IMR-90 (cell line): ENCODE measurements around the gene SLC35F6. TPM values are rescaled to one million over a fixed set of nuclear protein-coding genes. Genes with fewer than 3 reads are reported as not detected.
A peak's percentile ranks its signal among the peaks of the same experiment; 100 is the strongest.

ENCODE experiments used
- ATAC-seq: fragments of 200-7000 bp; cut with Tn5 transposase; 2 replicates; pipeline ENCODE4 v1.9.1; 2020; ENCODE audit warnings: low read depth, mild to moderate bottlenecking, moderate library complexity
- BruUV-seq: library from RNA; stranded (reverse); fragments of 400-500 nt; replicated peaks from 2 replicates; lab custom pipeline; 2021; lab: Mats Ljungman, UMichigan
- CTCF ChIA-PET: fragments of 300-600 bp; formaldehyde crosslinking; extraction: SDS; loops from one replicate; lab custom pipeline; 2021; ENCODE audit warnings: antibody characterized with exemption; lab: Yijun Ruan, JAX
- POLR2A ChIA-PET: fragments of 300-600 bp; sonication (Branson Sonifier 250); formaldehyde crosslinking; loops from one replicate; lab custom pipeline; 2022; ENCODE audit warnings: antibody characterized with exemption; ENCODE audit not compliant: unreplicated experiment; lab: Charles Lee
- DNase-seq: peaks from one replicate; pipeline ENCODE4 v3.0.0; 2013
- H2AFZ ChIP-seq: replicated peaks from 2 replicates; pipeline ENCODE3; 2013; ENCODE audit warnings: low read length, mild to moderate bottlenecking; ENCODE audit not compliant: poor library complexity
- H2AK5ac ChIP-seq: 2 replicates; pipeline ENCODE4 v1.6.1; 2013; ENCODE audit warnings: low read depth, low read length, inconsistent platforms
- H2AK9ac ChIP-seq: replicated peaks from 2 replicates; pipeline ENCODE3; 2013; ENCODE audit warnings: mild to moderate bottlenecking, low read depth, low read length, moderate library complexity; ENCODE audit not compliant: poor library complexity
- H2BK120ac ChIP-seq: 2 replicates; pipeline ENCODE4 v1.6.1; 2013; ENCODE audit warnings: low read depth, low read length, inconsistent platforms
- H2BK15ac ChIP-seq: 3 replicates; pipeline ENCODE4 v1.6.1; 2013; ENCODE audit warnings: low read depth, low read length, inconsistent platforms
- H2BK20ac ChIP-seq: 2 replicates; pipeline ENCODE4 v1.6.1; 2013; ENCODE audit warnings: low read depth, mild to moderate bottlenecking, inconsistent platforms, low read length, moderate library complexity
- H2BK5ac ChIP-seq: 2 replicates; pipeline ENCODE4 v1.6.1; 2013; ENCODE audit warnings: mild to moderate bottlenecking, low read depth, low read length, inconsistent platforms; ENCODE audit not compliant: poor library complexity, severe bottlenecking
- H3K14ac ChIP-seq: replicated peaks from 2 replicates; pipeline ENCODE4 v1.6.1; 2013; ENCODE audit warnings: low read depth, low read length, inconsistent platforms
- H3K18ac ChIP-seq: 2 replicates; pipeline ENCODE4 v1.6.1; 2013; ENCODE audit warnings: low read depth, low read length, control low read depth
- H3K23ac ChIP-seq: 2 replicates; pipeline ENCODE4 v1.6.1; 2013; ENCODE audit warnings: low read depth, low read length, inconsistent platforms
- H3K27ac ChIP-seq: 2 replicates; pipeline ENCODE4 v1.5.1; 2013; ENCODE audit warnings: mild to moderate bottlenecking, control low read depth, low read length; ENCODE audit not compliant: insufficient read depth
- H3K27me3 ChIP-seq: 2 replicates; pipeline ENCODE4 v1.6.1; 2013; ENCODE audit warnings: low read length; ENCODE audit not compliant: control insufficient read depth, insufficient read depth
- H3K36me3 ChIP-seq: 2 replicates; pipeline ENCODE4 v1.6.1; 2013; ENCODE audit warnings: low read length, mixed read lengths; ENCODE audit not compliant: control insufficient read depth, insufficient read depth
- H3K4ac ChIP-seq: 2 replicates; pipeline ENCODE4 v1.6.1; 2013; ENCODE audit warnings: low read depth, low read length, inconsistent platforms
- H3K4me1 ChIP-seq: 2 replicates; pipeline ENCODE4 v1.6.1; 2013; ENCODE audit warnings: low read length, mixed read lengths; ENCODE audit not compliant: control insufficient read depth, insufficient read depth
- H3K4me2 ChIP-seq: 2 replicates; pipeline ENCODE4 v1.6.1; 2013; ENCODE audit warnings: low read depth, mild to moderate bottlenecking, control low read depth, low read length, moderate library complexity
- H3K4me3 ChIP-seq: 2 replicates; pipeline ENCODE4 v1.5.1; 2013; ENCODE audit warnings: low read depth, mild to moderate bottlenecking, control low read depth, low read length, moderate library complexity; ENCODE audit not compliant: insufficient read depth
- H3K56ac ChIP-seq: 2 replicates; pipeline ENCODE4 v1.6.1; 2013; ENCODE audit warnings: low read length, inconsistent platforms; ENCODE audit not compliant: insufficient read depth; ENCODE audit errors: extremely low read depth
- H3K79me1 ChIP-seq, 2 experiments: 2 replicates each; pipeline ENCODE4 v1.6.1; 2013; ENCODE audit warnings: low read length in 2 of 2, inconsistent platforms in 1 of 2, low read depth in 1 of 2
- H3K9ac ChIP-seq: 2 replicates; pipeline ENCODE4 v1.6.1; 2013; ENCODE audit warnings: low read depth, low read length, control low read depth
- H3K9me1 ChIP-seq: 2 replicates; pipeline ENCODE4 v1.6.1; 2013; ENCODE audit warnings: low read length, inconsistent platforms; ENCODE audit not compliant: insufficient read depth
- H3K9me3 ChIP-seq: 2 replicates; pipeline ENCODE4 v1.6.1; 2013; ENCODE audit warnings: low read length; ENCODE audit not compliant: control insufficient read depth, insufficient read depth
- H4K20me1 ChIP-seq: 2 replicates; pipeline ENCODE4 v1.6.1; 2013; ENCODE audit warnings: low read length, inconsistent platforms; ENCODE audit not compliant: insufficient read depth
- H4K5ac ChIP-seq: 2 replicates; pipeline ENCODE4 v1.6.1; 2013; ENCODE audit warnings: mild to moderate bottlenecking, low read depth, low read length, control low read depth
- H4K8ac ChIP-seq, 2 experiments: 2 replicates each; pipeline ENCODE4 v1.6.1; 2013; ENCODE audit warnings: low read depth in 2 of 2, low read length in 2 of 2, control low read depth in 1 of 2, inconsistent platforms in 1 of 2
- H4K91ac ChIP-seq: 2 replicates; pipeline ENCODE4 v1.6.1; 2013; ENCODE audit warnings: low read depth, low read length, inconsistent platforms; ENCODE audit not compliant: insufficient read depth
- BHLHE40 ChIP-seq: fragments of 150-350 bp; IDR thresholded peaks from 2 replicates; pipeline ENCODE4 v1.6.1; 2016; ENCODE audit warnings: mild to moderate bottlenecking, low read depth, low read length
- CHD1 ChIP-seq: IDR thresholded peaks from 2 replicates; pipeline ENCODE4 v1.6.1; 2012; ENCODE audit warnings: low read depth, low read length, improper control_type of control experiment
- CTCF ChIP-seq: conservative IDR thresholded peaks from 2 replicates; pipeline ENCODE4 v1.5.1; 2012; ENCODE audit warnings: mild to moderate bottlenecking, low read depth, low read length, improper control_type of control experiment
- ELK1 ChIP-seq: fragments of 150-350 bp; IDR thresholded peaks from 2 replicates; pipeline ENCODE4 v1.6.1; 2016; ENCODE audit warnings: low read depth, mild to moderate bottlenecking, low read length, moderate library complexity, borderline replicate concordance
- FOS ChIP-seq: fragments of 150-350 bp; IDR thresholded peaks from 2 replicates; pipeline ENCODE4 v1.6.1; 2016; ENCODE audit warnings: low read depth, low read length
- MAFK ChIP-seq: IDR thresholded peaks from 2 replicates; pipeline ENCODE4 v1.6.1; 2012; ENCODE audit warnings: low read depth, low read length, improper control_type of control experiment
- MAZ ChIP-seq: IDR thresholded peaks from 2 replicates; pipeline ENCODE4 v1.6.1; 2012; ENCODE audit warnings: low read depth, mild to moderate bottlenecking, low read length, improper control_type of control experiment, moderate library complexity, borderline replicate concordance
- MXI1 ChIP-seq: IDR thresholded peaks from 2 replicates; pipeline ENCODE4 v1.6.1; 2012; ENCODE audit warnings: low read depth, mild to moderate bottlenecking, low read length, moderate library complexity, borderline replicate concordance
- NFE2L2 ChIP-seq: fragments of 150-350 bp; IDR thresholded peaks from 2 replicates; pipeline ENCODE4 v1.6.1; 2016; ENCODE audit warnings: low read depth, mild to moderate bottlenecking, low read length
- POLR2A ChIP-seq: IDR thresholded peaks from 2 replicates; pipeline ENCODE4 v1.6.1; 2012; ENCODE audit warnings: mild to moderate bottlenecking, low read depth, low read length
- RAD21 ChIP-seq: IDR thresholded peaks from 2 replicates; pipeline ENCODE4 v1.6.1; 2012; ENCODE audit warnings: low read length, improper control_type of control experiment
- SMC3 ChIP-seq: fragments of 150-350 bp; IDR thresholded peaks from 2 replicates; pipeline ENCODE4 v1.6.1; 2016; ENCODE audit warnings: low read depth, mild to moderate bottlenecking, antibody characterized with exemption, low read length, moderate library complexity
- USF2 ChIP-seq: fragments of 150-350 bp; IDR thresholded peaks from 2 replicates; pipeline ENCODE4 v1.6.1; 2017; ENCODE audit warnings: mild to moderate bottlenecking, antibody characterized with exemption, low read length, low read depth
- WGBS, 2 experiments: methylation state at CpG; one replicate each; pipeline versions ENCODE4 v1.1.5 to v1.1.7; 2013; ENCODE audit warnings: missing lambda C conversion rate in 2 of 2; ENCODE audit not compliant: insufficient read length in 1 of 2; ENCODE audit errors: extremely low coverage in 2 of 2; 5-methylcytosine and 5-hydroxymethylcytosine counted together
- dilution Hi-C: fragments of 300-500 bp; cut with HindIII; formaldehyde crosslinking; loops from one replicate; pipeline ENCODE4 v1.14.3; 2018; ENCODE audit warnings: low sequenced_read_pairs; ENCODE audit not compliant: unreplicated experiment
- in situ Hi-C: fragments of 300-500 bp; cut with MboI; formaldehyde crosslinking; loops from 3 replicates; pipeline ENCODE4 v1.14.3; 2019; ENCODE audit warnings: low sequenced_read_pairs, inconsistent platforms, mixed read lengths
- intact Hi-C: fragments of 100-400 bp; cut with micrococcal nuclease; formaldehyde crosslinking; loops from 2 replicates; pipeline ENCODE4 v1.10.0; 2022
- polyA plus RNA-seq, 3 experiments: library from polyadenylated mRNA; depleted of rRNA; stranded (reverse); fragments of >200 nt; gene quantifications; 2 replicates each; pipeline ENCODE4 v1.2.3, GENCODE V29; 2012; ENCODE audit warnings: low replicate concordance in 1 of 3
- total RNA-seq: library from RNA; depleted of rRNA; stranded (reverse); fragments of >200 nt; gene quantifications from 2 replicates; pipeline ENCODE4 v1.2.3, GENCODE V29; 2012

SLC35F6 gene
- total and polyA plus RNA-seq, 2 of the 4 experiments (the other 2 are of a cell fraction), result 19.1 to 30.6 TPM

- Histone ChIP-seq H3K9me3 (no peaks in the 10 kb centered on the region), H3K4me1 (peaks cover 15% of the 10 kb centered on the region), H3K79me1 (no peaks in the 10 kb centered on the region), H2BK20ac (no peak overlapping the region), H3K9me1 (peaks cover 14% of the 10 kb centered on the region), H3K4me3 (no peak overlapping the region), H4K5ac (no peak overlapping the region), H2AFZ (no peak overlapping the region), H4K8ac (no peak overlapping the region), H3K18ac (no peak overlapping the region), H3K36me3 (no peaks in the 10 kb centered on the region), H2BK5ac (no peak overlapping the region), H3K9ac (no peak overlapping the region), H3K4ac (peak overlapping the region; percentile 22; the same call in 1 of the 2 replicates), H3K27ac (no peak overlapping the region), H2AK9ac (no peak overlapping the region), H3K23ac (no peak overlapping the region), H2BK120ac (no peak overlapping the region; the same call in 1 of the 2 replicates), H3K56ac (no peak overlapping the region), H3K14ac (no peak overlapping the region), H4K91ac (no peak overlapping the region), H3K27me3 (no peaks in the 10 kb centered on the region), H3K4me2 (no peak overlapping the region), H4K20me1 (no peaks in the 10 kb centered on the region), H2BK15ac (no peak overlapping the region), H2AK5ac (peak overlapping the region; percentile 5; the same call in 1 of the 2 replicates)
- DNase-seq (no peak), ATAC-seq (no peak)
- BruUV-seq, result no TSS peak
- dilution Hi-C loops (no loop called here), in situ Hi-C loops (no loop called here), intact Hi-C loops (no loop called here)
- POLR2A ChIA-PET, result no interaction called here
- CTCF ChIA-PET, result no interaction called here
- WGBS, 2 experiments, result no CpG with 5 or more reads among the region's 1 CpG
- TF ChIP-seq MAFK (no peak), CTCF (no peak), ELK1 (no peak), CHD1 (no peak), MXI1 (no peak), MAZ (no peak), POLR2A (no peak), USF2 (no peak), NFE2L2 (no peak), FOS (no peak), RAD21 (no peak), BHLHE40 (no peak), SMC3 (no peak)
These were observed 41.2 kb upstream of the SLC35F6 start for GRCh38 chr2:26722911-26723310.
